HK-2 (cell line): ENCODE results near the gene GPR137C.
"Not testable (repeated sequence)": the region's sequence is repeated elsewhere in the genome, so short reads cannot be mapped to it uniquely, and the experiment has no call there.

Experiments
- DNase-seq: peaks from one replicate; pipeline ENCODE4 v3.0.0-alpha.2; 2018; ENCODE audit not compliant: unreplicated experiment

GPR137C gene

DNA sequence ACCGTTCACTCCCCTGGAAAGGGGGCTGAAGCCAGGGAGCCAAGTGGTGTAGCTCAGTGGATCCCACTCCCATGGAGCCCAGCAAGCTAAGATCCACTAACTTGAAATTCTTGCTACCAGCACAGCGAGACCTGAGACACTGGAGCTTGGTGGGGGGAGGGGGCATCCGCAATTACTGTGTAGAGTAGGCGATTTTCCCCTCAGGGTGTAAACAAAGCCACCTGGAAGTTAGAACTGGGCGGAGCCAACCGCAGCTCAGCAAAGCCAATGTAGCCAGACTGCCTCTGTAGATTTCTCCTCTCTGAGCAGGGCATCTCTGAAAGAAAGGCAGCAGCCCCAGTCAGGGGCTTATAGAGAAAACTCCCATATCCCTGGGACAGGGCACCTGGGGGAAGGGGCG is 15.8 kb downstream of the GPR137C start:
- DNase-seq, result not testable (repeated sequence)

DNA sequence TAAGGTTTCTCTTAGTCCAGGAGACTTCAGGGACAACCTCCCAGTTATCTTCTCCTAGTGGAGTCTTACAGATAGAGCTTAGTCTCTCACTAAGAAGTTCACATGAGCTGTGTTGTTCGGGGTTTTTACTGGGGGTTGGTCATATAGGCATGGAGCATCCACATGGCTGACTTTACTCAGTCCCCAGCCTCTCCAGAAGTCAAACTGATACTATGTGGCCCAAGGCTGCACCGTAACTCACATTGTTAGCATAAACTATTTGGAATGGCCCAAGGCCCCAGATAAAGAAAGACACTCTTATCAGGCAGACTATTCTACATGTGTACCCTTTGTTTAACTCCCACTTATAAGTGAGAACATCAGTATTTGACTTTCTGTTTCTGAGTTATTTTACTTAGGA is 23.2 kb downstream of the GPR137C start:
- DNase-seq, result no peak

DNA sequence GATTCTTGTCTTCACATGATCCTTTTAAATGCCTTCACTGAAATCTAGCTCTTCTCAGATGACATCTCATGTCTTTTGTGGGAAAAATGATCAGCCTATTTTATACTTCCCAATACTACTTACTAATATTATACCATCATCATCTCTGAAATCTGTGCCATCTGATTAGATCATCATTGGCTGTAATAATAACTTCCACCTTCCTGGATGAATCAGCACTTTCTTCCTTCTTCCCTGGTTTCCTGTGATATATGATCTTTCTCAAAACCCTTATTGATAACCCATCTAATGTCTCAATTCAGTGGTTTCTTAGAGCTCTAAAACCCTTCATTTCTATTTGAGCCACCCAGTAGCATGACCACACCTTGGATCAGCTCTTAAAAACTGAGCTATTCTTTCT is 30.9 kb downstream of the GPR137C start:
- DNase-seq, result no peak

- no peak for DNase-seq
Observed at GRCh38 chr14:52589646-52590045, 37.0 kb downstream of the GPR137C start.

DNA sequence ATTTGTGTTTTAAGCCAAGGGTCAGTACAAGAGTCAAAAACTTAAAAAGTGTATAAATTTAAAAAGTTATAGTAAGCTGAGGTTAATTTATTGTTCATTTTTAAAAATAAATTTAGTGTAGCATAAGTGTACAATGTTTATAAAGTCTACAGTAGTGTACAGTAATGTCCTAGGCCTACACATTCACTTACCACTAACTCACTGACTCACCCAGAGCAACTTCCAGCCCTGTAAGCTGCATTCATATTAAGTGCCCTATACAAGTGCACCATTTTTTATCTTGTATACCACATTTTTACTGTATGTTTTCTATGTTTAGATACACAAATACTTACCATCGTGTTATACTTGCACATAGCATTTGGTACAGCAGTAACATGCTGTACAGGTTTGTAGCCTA is 37.7 kb downstream of the GPR137C start:
- no peak for DNase-seq

DNA sequence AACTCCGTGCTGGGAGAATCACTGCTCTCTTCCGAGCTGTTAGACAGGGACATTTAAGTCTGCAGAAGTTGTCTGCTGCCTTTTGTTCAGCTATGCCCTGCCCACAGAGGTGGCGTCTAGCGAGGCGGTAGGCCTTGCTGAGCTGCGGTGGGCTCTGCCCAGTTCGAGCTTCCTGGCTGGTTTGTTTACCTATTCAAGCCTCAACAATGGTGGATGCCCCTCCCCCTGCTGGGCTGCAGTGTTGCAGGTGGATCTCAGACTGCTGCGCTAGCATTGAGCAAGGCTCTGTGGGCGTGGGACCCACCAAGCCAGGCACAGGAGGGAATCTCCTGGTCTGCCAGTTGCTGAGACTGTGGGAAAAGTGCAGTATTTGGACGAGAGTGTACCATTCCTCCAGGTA is 43.7 kb downstream of the GPR137C start:
- DNase-seq, result no peak

GRCh38 chr14:52596861-52597260 is 44.2 kb downstream of the GPR137C start:
- DNase-seq, result no peak

- no peak for DNase-seq
Observed at GRCh38 chr14:52598568-52598967, 45.9 kb downstream of the GPR137C start.

DNA sequence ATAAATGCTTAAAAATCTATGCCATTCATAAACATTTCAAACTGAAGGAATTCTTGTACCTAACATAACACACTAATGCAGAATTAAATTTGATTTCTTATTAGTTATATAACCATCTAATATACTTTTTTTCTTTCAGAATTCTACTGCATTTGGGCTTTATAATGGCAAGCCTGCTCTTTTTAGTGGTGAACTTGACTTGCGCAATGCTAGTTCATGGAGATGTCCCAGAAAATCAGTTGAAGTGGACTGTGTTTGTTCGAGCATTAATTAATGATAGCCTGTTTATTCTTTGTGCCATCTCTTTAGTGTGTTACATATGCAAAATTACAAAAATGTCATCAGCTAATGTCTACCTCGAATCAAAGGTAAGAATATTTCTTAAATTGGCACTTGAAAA is 47.3 kb downstream of the GPR137C start:
- no peak for DNase-seq

- DNase-seq, result no peak
Observed at GRCh38 chr14:52602131-52602530, 49.5 kb downstream of the GPR137C start.

DNA sequence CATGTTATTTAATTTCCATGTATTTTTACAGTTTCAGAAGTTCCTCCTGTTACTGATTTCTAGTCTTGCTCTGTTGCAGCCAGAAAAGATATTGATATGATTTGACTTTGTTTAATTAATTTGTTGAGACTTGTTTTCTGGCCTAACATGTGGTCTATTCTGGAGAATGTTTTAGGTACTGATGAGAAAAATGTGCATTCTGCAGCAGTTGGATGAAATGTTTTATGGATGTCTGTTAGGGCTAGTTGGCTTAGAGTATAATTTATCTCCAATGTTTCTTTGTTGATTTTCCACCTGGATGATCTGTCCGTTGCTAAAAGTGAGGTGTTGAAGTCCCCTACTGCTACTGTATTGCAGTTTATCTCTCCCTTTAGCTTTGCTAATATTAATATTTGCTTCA is 54.4 kb downstream of the GPR137C start:
- no peak for DNase-seq

GRCh38 chr14:52609445-52610044 is 56.9 kb downstream of the GPR137C start:
- no peak for DNase-seq

DNA sequence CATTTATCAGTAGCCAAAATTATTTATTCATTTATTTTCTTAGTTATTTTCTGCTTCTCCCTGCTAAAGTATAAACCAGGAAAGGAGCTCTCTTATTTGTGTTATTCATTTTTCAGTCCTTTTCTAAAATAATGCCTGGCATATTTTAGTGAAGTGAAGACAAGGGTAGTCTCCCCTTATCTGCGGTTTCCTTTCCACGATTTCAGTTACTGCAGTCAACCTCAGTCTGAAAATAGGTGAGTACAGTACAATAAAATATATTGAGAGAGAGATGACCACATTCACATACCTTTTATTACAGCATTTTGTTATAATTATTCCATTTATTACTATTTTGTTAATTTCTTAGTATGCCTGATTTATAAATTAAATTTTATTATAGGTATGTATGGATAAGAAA is 57.6 kb downstream of the GPR137C start:
- no peak for DNase-seq

DNA sequence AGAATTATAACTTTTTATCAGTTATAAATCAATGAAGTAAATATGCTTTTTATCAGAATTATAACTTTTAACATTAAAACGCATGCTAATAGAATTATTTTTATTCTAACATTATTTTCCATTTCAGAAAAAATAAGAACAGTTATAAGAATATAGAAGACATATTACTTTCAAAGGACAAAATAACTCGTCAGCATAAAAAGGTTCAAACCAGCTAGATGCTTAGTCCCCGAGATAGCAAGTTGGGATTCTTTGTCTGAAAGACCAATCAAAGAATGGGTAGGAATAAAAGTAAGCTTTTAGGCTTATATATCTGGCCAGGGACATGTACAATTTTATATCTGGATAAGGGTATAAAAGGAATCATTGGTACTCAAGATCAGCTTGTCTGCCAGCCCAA is 66.0 kb downstream of the GPR137C start:
- DNase-seq, result no peak

DNA sequence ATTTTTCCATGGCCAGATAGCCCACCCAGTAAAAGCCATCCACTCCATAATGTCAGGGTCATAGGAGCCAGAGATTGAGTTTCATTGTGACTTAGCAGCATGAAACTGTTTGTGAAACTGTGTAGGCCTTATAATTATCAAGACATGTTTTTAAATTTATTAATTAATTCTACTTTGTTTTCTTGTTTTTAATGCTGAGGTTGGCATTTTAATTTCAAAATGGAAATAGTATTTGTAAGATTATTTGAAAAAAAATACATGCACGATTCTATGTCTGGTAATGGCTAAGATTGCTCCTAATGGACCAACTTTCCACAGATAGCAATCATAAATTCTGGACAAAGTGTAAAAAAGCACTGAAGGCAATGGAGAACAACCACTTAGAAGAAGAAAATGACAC is 67.1 kb downstream of the GPR137C start:
- DNase-seq, result no peak

- DNase-seq, result no peak
Observed at GRCh38 chr14:52640137-52640536, 87.5 kb downstream of the GPR137C start.

- DNase-seq, result no peak
Observed at GRCh38 chr14:52641745-52642144, 89.1 kb downstream of the GPR137C start.

DNA sequence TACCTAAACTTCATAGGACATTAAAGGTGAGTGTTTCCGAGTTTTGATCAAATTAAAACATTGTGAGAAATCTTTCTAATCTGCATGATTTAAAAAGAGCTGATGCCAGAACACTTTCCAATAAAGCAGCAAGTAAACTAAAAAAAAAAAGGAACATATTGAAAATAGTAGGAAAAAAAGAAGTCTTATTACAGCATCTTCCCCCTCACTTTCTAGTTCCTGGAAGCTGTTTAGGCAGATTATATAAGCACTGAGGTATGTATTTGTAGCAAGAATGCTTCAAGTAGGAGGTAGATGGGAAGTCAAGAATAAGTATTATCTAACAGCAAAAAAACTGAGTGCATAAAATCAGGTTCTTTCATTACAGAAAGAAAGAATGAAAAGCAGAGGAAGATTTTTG is 96.9 kb downstream of the GPR137C start:
- DNase-seq, result no peak

DNA sequence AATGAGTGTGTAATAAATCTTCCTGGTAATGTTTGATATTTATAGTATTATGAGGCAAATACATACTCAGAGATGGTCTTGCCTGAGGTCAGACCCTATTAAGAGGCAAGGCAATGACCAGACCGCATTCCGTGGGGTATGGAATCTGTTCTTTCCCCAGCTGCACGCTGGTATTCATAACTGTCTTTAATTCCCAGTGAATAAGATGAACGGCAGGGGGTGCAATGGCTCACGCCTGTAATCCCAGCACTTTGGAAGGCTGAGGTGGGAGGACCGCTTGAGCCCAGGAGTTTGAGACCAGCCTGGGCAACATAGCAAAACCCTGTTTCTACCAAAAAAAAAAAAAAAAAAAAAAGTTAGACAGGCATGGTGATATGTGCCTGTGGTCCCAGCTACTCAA is 98.1 kb downstream of the GPR137C start:
- no peak for DNase-seq

GRCh38 chr14:52656905-52657304 is 104.3 kb downstream of the GPR137C start:
- no peak for DNase-seq

GRCh38 chr14:52660325-52660724 is 107.7 kb downstream of the GPR137C start:
- DNase-seq, result no peak

DNA sequence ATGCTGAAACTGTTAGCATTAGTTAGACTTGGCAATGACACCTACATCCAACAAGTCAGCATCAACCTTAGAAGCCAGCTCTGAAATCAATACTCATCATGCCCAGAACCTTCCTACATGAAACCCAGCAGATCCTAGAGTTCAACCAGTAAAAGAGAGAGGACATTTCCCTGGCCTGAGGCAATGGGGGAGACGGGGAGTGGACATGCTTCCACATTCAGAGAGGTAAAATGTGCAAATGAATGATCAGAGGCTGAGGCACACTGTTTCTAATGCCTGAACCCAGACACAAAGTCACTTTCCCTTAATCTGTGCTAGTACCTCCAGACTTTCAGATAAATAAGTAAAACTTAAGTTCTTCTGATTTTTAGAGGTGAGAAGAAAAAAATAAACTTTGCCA is 108.2 kb downstream of the GPR137C start:
- DNase-seq, result no peak

- DNase-seq, result no peak
Observed at GRCh38 chr14:52661314-52661713, 108.7 kb downstream of the GPR137C start.

DNA sequence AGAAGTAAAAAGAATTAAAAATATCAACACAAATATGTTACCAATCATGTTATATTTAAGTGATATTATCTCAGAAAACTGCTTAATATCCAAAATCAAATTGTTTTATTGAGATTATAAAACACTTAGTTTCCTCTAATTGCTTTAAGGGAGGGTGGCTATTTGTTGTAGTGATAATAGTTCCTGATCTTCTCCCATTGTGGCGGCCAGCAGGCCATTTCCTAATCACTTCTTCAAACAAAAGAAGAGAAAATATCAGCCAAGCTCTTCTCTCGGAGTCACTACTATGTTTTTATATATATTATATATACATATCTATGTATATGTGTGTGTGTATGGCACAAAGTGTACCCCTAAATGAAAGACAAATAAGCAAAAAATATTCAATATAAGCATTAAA is 111.2 kb downstream of the GPR137C start:
- DNase-seq, result no peak

DNA sequence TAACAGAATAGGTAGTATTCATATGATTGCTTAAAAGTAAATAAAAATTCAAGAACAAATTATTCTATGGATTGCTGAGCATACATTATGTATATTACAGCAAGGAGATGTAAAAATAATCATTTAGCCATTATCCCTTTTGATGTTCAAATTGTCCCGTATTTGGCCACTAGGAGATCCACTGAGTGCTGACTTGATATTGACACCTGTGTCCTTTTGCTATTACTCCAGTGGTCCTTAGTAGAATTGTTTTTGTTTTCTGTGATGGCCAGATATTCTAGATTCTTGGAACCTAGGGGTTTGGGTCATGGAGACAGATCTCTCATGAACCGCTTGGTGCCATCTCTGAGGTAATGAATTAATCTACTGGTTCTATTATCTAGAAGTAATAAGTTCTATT is 126.0 kb downstream of the GPR137C start:
- no peak for DNase-seq
